ENCODE measurements around the gene SLC47A2. TPM values are rescaled to one million over a fixed set of nuclear protein-coding genes. Genes with fewer than 3 reads are reported as not detected.

The SLC47A2 gene
- polyA plus RNA-seq, 1 donor from 2014 or later, result not detected

DNA sequence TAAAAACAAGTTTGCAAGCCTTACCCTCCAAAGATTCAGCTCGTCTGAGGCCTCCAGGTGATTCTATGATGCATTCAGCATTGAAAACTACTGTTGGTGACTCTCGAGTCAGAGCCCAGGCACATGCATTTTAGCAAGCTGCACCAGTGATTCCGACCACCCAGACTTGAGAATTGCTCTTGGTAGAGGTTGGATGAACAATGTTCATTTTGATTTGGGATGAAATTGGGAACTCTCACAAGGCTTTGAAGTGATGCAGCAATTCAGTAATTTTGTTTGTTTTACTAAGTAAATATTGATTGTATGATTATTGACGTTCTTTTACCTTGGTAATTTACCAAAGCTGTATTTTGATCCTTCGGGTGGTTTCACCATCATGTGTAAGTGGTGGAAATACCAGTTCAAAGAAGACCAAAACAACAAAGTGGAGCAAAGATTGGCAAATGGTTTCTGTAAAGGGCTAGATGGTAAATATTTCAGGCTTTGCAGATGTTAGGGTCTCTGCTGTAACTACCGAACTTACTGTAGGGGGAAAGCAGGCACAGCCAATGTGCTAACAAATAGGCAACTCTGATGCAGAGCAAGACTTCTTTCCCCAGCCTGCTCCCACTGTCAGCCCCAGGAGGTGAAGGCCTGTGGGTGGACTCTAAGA, 56.0 kb downstream of the SLC47A2 start:
- no peaks in the 10 kb centered on the region for H3K27me3 ChIP-seq (ENCODE audit: insufficient read depth, low read depth, low read length)
- peaks cover 3% of the 10 kb centered on the region for H3K79me2 ChIP-seq (replicated peaks; ENCODE audit: insufficient read depth, low read length)
- no peak overlapping the region for H3K4me2 ChIP-seq (ENCODE audit: low read length)
- H3K9ac ChIP-seq (ENCODE audit: low read length), result no peak overlapping the region
- TF ChIP-seq RAD21 (conservative IDR thresholded peaks at IDR 0.05) (no peak), SMC3 (conservative IDR thresholded peaks at IDR 0.05; ENCODE audit: poor library complexity) (no peak), TAF1 (IDR thresholded peaks at IDR 0.05; ENCODE audit: low read depth) (no peak), POLR2AphosphoS5 (IDR thresholded peaks at IDR 0.05) (no peak), MXI1 (conservative IDR thresholded peaks at IDR 0.05; ENCODE audit: poor library complexity, severe bottlenecking) (no peak)
- TF ChIP-seq, protein P1, sequence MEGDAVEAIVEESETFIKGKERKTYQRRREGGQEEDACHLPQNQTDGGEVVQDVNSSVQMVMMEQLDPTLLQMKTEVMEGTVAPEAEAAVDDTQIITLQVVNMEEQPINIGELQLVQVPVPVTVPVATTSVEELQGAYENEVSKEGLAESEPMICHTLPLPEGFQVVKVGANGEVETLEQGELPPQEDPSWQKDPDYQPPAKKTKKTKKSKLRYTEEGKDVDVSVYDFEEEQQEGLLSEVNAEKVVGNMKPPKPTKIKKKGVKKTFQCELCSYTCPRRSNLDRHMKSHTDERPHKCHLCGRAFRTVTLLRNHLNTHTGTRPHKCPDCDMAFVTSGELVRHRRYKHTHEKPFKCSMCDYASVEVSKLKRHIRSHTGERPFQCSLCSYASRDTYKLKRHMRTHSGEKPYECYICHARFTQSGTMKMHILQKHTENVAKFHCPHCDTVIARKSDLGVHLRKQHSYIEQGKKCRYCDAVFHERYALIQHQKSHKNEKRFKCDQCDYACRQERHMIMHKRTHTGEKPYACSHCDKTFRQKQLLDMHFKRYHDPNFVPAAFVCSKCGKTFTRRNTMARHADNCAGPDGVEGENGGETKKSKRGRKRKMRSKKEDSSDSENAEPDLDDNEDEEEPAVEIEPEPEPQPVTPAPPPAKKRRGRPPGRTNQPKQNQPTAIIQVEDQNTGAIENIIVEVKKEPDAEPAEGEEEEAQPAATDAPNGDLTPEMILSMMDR (IDR thresholded peaks at IDR 0.05; ENCODE audit: poor library complexity, severe bottlenecking), result no peak
- no peaks in the 10 kb centered on the region for H4K20me1 ChIP-seq (ENCODE audit: insufficient read depth)
- H3K27ac ChIP-seq (ENCODE audit: low read length), result no peak overlapping the region
- H3K4me3 ChIP-seq (ENCODE audit: low read length), result no peak overlapping the region
- H3K9me3 ChIP-seq (ENCODE audit: low read length), result no peaks in the 10 kb centered on the region
- H3F3A ChIP-seq (ENCODE audit: insufficient read depth, low read length, poor library complexity, severe bottlenecking), result no peaks in the 10 kb centered on the region
- H3K9me2 ChIP-seq (ENCODE audit: insufficient read depth, low read length), result no peaks in the 10 kb centered on the region
- no peaks in the 10 kb centered on the region for H3K36me3 ChIP-seq (ENCODE audit: insufficient read depth, low read length)
- no peak overlapping the region for H2AFZ ChIP-seq (ENCODE audit: low read depth, low read length)

DNA sequence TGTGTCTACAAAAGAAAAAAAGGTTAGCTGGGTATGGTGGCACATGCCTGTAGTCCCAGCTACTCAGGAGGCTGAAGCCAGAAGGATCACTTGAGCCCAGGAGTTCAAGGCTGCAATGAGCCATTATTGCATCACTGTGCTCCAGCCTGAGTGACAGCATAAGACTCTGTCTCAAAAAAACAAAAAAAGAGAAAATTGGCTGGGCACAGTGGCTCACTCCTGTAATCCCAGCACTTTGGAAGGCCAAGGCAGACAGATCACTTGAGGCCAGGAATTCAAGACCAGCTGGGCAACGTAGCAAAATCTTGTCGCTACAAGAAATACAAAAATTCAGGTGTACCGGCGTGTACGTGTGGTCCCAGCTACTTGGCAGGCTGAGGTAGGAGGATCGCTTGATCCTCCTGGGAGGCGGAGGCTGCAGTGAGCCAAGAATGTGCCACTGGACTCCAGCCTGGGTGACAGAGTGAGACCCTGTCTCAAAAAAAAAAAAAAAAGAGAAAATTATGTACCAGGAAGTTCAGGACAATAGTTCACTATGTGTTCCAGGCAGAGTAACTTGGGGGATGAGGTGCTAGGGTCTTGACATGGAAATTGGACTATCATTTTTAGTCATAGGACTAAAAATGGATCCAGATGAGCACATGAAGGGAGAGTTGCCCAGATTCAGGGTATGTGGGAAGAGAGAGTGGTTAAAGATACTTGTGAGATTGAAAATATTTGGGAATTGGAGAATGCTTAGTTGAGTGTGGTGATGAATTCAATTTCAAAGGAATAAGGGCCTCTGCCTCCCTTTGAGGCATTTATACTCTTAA, 56.8 kb downstream of the SLC47A2 start:
- no peak overlapping the region for H3K4me2 ChIP-seq (ENCODE audit: low read length)
- TF ChIP-seq, protein P2, sequence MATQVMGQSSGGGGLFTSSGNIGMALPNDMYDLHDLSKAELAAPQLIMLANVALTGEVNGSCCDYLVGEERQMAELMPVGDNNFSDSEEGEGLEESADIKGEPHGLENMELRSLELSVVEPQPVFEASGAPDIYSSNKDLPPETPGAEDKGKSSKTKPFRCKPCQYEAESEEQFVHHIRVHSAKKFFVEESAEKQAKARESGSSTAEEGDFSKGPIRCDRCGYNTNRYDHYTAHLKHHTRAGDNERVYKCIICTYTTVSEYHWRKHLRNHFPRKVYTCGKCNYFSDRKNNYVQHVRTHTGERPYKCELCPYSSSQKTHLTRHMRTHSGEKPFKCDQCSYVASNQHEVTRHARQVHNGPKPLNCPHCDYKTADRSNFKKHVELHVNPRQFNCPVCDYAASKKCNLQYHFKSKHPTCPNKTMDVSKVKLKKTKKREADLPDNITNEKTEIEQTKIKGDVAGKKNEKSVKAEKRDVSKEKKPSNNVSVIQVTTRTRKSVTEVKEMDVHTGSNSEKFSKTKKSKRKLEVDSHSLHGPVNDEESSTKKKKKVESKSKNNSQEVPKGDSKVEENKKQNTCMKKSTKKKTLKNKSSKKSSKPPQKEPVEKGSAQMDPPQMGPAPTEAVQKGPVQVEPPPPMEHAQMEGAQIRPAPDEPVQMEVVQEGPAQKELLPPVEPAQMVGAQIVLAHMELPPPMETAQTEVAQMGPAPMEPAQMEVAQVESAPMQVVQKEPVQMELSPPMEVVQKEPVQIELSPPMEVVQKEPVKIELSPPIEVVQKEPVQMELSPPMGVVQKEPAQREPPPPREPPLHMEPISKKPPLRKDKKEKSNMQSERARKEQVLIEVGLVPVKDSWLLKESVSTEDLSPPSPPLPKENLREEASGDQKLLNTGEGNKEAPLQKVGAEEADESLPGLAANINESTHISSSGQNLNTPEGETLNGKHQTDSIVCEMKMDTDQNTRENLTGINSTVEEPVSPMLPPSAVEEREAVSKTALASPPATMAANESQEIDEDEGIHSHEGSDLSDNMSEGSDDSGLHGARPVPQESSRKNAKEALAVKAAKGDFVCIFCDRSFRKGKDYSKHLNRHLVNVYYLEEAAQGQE (IDR thresholded peaks at IDR 0.05; ENCODE audit: borderline replicate concordance), result no peak
- TF ChIP-seq MXI1 (conservative IDR thresholded peaks at IDR 0.05; ENCODE audit: poor library complexity, severe bottlenecking) (no peak), EP300 (conservative IDR thresholded peaks at IDR 0.05; ENCODE audit: poor library complexity, severe bottlenecking) (no peak), SMC3 (conservative IDR thresholded peaks at IDR 0.05; ENCODE audit: poor library complexity) (no peak), POLR2AphosphoS5 (IDR thresholded peaks at IDR 0.05) (no peak), TAF1 (IDR thresholded peaks at IDR 0.05; ENCODE audit: low read depth) (no peak), RAD21 (conservative IDR thresholded peaks at IDR 0.05) (no peak), EZH2 (IDR thresholded peaks at IDR 0.05; ENCODE audit: borderline replicate concordance, insufficient read depth, low read length, poor library complexity, severe bottlenecking) (no peak)
- TF ChIP-seq, protein P1 (IDR thresholded peaks at IDR 0.05; ENCODE audit: poor library complexity, severe bottlenecking), result no peak
- no peaks in the 10 kb centered on the region for H3K36me3 ChIP-seq (ENCODE audit: insufficient read depth, low read length)
- no peaks in the 10 kb centered on the region for H3K9me3 ChIP-seq (ENCODE audit: low read length)
- no peak overlapping the region for H2AFZ ChIP-seq (ENCODE audit: low read depth, low read length)
- peaks cover 3% of the 10 kb centered on the region for H3K79me2 ChIP-seq (replicated peaks; ENCODE audit: insufficient read depth, low read length)
- H3K9ac ChIP-seq (ENCODE audit: low read length), result no peak overlapping the region
- H3K9me2 ChIP-seq (ENCODE audit: insufficient read depth, low read length), result no peaks in the 10 kb centered on the region
- H3K4me3 ChIP-seq (ENCODE audit: low read length), result no peak overlapping the region
- H4K20me1 ChIP-seq (ENCODE audit: insufficient read depth), result no peaks in the 10 kb centered on the region
- H3K27ac ChIP-seq (ENCODE audit: low read length), result no peak overlapping the region
- no peaks in the 10 kb centered on the region for H3K27me3 ChIP-seq (ENCODE audit: insufficient read depth, low read depth, low read length)
- no peaks in the 10 kb centered on the region for H3F3A ChIP-seq (ENCODE audit: insufficient read depth, low read length, poor library complexity, severe bottlenecking)
